Astrocyte (in vitro differentiated cells and primary cell): ENCODE data around the gene FBXO34.

Experiments
- EZH2 ChIP-seq: IDR thresholded peaks from 2 replicates; pipeline ENCODE4 v1.6.1; 2012; ENCODE audit warnings: mild to moderate bottlenecking, low read length, inconsistent platforms; ENCODE audit not compliant: insufficient read depth
- TF ChIP-seq, protein P1 (sequence below): IDR thresholded peaks from 2 replicates; pipeline ENCODE4 v1.5.1; 2011; ENCODE audit warnings: low read depth, mild to moderate bottlenecking, inconsistent platforms, low read length, moderate library complexity; ENCODE audit not compliant: insufficient read depth

DNA sequence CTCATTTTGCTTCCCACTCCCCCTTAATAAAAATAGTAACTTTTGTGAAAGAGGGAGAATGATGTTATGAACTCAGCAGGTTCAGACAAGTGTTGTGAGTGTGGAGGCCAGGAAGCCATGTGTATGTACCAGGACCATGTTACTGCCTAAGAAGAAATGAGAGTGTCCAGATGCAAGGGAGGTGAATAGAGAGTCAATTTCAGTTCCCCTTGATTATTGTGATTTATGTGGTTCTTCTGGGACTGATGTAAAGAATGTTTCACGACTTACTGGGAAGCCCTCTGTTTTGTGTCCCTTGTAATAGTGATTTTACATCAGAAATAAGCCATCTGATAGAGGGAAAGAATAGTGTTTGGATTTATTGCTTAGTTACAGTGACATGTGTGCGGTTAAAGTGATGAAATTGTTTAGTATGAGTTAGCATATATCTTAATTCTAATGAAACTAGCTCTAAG lies 32.5 kb downstream of the FBXO34 start:
- TF ChIP-seq, protein P1, sequence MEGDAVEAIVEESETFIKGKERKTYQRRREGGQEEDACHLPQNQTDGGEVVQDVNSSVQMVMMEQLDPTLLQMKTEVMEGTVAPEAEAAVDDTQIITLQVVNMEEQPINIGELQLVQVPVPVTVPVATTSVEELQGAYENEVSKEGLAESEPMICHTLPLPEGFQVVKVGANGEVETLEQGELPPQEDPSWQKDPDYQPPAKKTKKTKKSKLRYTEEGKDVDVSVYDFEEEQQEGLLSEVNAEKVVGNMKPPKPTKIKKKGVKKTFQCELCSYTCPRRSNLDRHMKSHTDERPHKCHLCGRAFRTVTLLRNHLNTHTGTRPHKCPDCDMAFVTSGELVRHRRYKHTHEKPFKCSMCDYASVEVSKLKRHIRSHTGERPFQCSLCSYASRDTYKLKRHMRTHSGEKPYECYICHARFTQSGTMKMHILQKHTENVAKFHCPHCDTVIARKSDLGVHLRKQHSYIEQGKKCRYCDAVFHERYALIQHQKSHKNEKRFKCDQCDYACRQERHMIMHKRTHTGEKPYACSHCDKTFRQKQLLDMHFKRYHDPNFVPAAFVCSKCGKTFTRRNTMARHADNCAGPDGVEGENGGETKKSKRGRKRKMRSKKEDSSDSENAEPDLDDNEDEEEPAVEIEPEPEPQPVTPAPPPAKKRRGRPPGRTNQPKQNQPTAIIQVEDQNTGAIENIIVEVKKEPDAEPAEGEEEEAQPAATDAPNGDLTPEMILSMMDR: no peak
- TF ChIP-seq EZH2: no peak
